GM11168 (cell line): ENCODE data around the gene MEGF8.

Experiments
- in situ Hi-C: fragments of 300-500 bp; cut with MboI; formaldehyde crosslinking; loops from one replicate; pipeline ENCODE4 v1.12.0; 2022; ENCODE audit warnings: low sequenced_read_pairs; ENCODE audit not compliant: unreplicated experiment

MEGF8 gene

DNA sequence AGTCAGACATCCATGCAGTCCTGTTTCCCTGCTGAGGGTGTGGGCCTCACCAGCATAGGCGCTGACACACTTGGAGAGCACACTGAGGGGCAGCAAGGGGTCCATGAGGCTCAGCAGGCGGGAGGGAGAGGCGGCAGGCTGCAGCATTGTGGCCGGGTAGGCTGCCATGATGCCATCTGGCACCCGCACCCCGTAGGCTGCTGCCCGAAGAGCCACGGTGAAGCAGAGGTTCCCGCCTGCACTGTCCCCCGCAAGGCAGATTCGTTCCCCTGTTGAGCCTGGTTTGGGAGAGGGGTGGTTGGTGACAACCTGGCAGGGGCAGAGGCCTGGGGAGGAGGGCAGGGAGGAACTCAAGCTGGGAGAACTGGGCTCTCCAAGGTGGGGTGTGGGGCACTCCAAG is 80.7 kb downstream of the MEGF8 start:
- in situ Hi-C loops: no loop called here

DNA sequence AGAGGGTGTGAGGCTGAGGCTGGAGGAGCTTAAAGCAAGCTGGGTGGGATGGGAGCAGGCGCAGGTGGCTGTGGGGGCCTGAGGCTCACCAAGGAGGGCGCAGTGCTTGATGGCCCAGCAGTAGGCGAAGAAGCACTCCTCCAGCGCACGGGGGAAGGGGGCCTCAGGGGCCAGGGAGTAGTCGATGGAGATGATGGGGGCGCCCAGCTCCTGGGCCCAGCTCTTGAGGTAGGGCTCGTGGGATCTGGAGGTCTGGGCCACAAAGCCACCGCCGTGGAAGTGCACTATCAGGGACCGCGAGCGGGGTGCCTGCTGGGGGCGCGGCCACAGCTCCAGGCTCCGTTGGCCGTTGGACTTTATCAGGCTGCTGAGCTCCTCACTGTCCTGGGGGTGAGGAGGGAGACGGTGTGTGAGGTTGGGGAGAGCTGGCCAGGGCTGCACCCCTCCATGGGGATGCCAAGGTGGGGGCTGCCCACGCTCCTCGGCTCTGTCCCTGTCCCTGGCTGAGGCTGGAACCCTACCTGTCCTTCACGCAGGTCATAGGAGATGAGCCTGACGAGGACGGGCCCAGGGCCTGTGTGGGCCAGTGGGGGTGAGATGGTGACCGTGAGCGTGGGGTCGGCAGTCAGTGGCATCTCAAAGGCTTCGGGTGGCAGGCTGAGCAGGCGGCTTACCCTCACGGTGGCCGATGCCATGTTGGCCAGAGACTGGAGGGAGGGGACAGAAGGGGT is 81.8 kb downstream of the MEGF8 start:
- in situ Hi-C loops: no loop called here

DNA sequence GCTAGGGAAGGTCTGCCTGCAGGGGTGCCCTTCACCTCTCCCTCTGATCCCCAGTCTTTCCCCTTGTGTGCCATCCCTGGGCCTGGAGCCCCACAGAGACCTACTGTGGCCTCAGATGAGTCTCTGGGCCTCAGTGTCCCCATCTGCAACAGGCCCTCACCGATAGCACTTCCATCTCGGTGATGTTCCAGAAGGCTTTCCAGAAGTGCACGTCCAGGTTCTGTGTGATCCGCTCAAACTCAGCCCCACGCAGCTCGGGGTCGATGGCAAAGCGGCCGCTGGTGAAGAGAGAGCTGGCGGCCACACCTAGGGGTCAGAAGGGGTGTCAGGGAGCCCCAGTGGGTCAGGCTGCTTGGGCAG is 82.4 kb downstream of the MEGF8 start:
- in situ Hi-C loops: no loop called here

DNA sequence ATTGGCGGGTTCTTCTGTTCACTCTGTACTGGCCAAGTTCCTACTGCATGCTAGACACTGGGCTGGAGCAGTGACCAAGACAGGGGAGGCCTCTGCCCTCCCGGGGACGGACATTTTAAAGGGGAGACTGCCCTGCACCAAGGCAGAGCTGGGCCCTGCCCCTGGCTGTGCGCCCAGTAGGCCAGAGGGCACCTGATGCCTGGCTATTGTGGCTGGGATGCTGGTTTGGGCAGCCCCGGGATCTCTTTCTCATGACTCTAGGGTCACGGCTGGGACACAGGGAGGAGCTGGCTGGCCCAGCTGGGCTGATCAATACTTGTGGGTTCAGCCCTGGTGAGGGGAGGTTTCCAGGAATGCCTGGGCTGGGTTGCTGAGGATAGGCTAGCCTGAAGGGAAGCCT is 84.0 kb downstream of the MEGF8 start:
- in situ Hi-C loops: no loop called here

DNA sequence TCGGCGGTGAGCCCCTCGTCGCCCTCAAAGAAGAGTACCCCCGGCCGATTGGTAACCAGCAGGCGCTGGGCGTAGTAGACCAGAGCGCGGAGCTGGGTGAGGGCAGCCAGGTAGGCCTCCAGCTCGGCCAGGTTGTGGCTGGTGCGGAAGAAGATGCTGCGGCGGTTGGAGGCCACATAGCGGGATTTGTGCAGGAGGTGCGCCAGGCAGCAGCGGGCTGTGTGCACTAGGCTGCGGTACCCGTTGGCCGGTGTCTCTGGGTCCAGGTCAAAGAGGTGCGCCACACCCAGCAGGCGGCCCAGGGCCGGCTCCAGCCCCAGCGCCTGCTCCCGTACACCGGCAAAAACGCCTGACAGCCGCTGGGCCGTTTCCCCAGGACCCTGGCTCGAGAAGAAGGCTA is 84.9 kb downstream of the MEGF8 start:
- in situ Hi-C loops: no loop called here

DNA sequence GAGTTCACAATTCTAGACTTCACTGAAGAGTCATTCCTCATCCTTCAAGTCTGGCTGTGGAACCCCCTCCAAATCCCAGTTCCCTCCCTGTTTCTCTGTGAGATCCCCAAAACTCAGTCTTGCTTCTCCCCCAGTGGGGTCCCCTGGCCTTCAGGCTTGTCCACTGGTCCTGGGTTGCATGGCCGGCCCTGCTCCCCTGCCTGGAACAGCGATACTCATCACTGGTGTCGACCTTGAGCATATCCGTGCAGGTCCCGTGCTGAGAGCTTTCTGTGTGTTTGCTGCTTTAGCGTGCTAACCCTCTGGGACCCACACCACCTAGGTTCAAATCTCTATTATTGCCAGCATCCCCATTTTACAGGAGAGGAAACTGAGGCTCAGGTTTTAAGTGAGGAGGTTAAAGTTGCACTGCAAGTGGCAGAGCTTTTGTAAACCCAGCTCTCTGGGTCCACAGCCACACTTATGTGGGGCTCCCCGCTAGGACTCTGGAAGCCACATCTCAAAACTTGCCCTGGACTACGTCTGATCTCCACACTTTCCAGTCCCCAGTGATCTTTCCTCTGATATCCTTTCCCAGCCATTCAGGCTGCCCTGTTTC is 86.2 kb downstream of the MEGF8 start:
- in situ Hi-C loops: no loop called here

DNA sequence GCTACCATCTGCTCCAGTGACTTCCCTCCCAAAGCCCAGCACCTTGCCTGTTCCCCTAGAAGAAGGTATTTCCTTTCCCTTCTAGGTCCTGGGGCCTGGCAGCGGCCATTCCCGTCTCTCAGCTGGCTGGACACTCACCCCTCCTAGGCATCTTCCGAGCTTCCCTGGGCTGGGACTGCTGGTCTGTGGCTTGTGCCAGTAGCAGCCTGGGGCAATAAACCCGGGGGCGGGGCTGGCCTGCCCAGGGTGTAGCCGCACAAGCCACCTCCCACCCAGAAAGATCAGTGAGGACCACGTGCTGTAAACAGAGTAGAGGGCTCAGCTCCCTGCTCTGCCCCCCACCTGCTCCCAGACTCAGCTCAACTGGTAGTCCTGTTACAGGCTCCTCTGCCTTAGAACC is 86.8 kb downstream of the MEGF8 start:
- in situ Hi-C loops: no loop called here

DNA sequence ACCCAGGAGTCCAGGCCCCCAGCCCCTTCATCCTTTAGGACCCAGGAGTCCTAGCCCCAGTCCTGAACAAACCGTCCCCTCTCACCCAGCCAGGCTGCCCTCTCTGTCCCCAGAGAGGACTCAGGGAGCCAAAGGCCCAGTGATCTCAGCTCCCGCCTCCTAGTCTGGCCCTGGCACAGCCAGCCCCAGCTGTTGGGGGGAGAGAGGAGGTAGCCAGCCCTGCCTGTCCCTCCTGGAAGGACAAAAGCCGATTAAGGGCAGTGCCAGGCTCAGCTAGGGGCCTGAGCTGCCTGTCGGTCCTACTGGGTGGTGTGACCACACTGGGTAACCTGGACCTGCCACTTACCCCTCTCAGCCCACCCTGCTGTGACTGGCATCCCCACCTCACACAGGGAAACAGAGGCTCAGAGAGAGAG is 87.2 kb downstream of the MEGF8 start:
- in situ Hi-C loops: no loop called here

DNA sequence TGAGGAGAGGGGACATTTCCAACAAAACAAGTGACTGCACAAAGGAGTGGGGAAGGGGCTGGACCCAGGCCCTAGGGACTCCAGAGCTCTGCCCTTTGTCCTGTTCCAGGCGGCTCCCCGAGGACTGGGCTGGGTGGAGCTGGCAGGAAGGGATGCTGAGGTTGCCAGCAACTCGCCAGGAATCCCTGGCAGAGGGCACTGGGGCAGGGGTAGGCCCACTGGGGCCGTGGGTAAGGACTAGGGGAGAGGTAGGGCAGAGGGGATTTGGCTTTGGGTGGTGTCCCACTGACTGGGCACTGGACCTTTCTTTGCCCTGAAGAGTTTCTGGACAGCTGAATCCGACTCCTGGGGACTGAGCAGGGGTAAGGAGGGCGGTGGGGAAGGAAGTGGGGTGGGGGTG is 93.9 kb downstream of the MEGF8 start:
- in situ Hi-C loops: no loop called here

DNA sequence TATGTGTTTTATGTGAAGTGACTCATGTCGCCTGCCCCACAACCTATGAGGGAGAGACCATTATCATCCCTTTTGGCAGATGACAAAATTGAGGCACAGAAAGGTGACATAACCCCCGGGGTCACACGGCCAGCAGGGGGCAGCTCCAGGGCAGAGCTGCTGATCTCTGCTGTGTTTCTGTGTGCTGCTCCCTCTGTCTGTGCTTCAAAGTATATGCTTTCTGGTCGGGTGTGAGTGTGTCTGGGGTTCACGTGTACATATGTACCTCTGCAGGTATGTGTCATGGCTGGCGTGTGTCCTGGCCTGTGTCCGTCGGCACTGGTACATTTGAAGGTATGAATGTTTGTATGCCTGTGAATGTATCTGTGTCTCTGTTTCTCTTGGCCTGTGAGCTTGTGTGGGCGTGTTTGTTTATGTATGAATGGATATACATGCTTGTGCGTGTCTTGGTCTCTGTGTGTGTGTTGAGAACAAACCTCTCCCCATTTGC is 94.7 kb downstream of the MEGF8 start:
- in situ Hi-C loops: no loop called here

DNA sequence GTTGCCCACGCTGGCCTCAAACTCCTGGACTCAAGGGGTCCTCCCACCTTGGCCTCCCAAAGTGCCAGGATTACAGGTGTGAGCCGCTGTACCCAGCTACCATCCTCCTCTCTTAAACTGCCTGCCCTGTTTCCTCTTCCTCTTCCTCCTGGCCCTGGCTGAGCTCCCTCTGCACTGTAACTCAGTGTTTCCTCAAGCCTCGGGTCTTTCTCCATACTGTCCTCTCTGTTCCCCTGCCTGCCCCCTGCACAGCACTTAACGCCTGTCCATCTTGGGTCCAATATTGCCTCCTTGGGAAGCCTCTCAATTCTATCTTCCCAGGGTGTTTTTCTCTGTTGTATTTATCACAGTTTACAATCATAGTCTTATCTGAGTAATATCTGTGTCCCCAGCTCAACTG is 95.7 kb downstream of the MEGF8 start:
- in situ Hi-C loops: no loop called here

DNA sequence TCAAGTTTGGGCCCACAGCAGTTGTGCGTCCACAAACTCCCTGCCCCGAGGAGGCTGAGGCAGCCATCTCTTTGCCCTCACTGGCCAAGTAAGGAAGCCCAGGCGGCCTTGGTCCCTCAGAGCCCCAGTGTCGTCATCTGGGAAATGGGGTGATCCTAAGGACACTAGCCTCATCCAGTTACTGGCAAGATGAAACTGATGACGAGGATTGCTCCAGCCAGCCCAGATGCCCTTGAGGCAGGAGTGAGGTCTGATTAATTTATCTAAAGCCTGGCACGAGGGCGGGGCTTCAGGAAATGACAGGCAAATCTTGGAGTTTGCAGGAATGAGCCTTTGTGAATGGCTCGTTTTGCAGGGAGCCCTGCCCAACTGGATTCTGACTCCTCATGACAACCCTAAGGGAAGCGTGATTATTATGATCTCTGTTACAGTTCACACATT is 96.2 kb downstream of the MEGF8 start:
- in situ Hi-C loops: no loop called here

DNA sequence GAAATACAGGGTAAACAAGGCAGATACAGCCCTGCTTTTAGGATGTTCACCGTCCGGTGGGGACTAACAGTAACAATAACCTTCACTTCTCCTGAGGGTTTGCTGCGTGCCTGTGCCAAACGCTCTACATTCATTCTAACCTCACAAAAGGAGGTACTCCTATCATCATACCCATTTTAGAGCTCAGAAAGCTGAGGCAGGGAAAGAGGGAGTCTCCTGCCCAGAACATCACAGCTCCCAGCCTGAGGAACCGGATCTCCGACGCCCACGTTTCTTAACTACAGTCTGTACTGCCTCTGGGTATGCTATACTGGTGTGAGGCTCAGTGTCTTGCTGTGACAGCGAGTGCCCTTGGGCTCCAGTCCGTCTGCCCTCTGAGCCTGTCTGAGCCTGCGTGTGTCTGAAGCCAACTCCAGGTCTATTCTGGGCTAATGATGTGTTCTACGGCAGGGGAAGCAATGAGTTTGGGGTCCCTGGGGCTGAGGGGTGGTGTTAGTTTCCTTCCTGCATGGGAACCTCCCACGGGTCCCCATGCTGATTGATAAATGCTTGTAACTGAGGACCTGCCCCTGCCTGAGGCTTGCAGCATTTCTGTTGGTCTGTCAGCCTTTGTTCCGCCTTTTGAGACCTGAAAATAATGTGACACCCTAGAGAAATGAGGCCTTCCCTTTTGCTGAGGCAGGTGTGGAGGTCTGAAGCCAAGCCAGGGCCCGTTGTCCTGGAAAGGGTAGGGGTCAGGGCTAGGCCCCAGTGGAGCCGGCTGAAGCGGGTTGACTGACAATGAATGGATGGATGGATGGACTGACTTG is 96.9 kb downstream of the MEGF8 start:
- in situ Hi-C loops: no loop called here

DNA sequence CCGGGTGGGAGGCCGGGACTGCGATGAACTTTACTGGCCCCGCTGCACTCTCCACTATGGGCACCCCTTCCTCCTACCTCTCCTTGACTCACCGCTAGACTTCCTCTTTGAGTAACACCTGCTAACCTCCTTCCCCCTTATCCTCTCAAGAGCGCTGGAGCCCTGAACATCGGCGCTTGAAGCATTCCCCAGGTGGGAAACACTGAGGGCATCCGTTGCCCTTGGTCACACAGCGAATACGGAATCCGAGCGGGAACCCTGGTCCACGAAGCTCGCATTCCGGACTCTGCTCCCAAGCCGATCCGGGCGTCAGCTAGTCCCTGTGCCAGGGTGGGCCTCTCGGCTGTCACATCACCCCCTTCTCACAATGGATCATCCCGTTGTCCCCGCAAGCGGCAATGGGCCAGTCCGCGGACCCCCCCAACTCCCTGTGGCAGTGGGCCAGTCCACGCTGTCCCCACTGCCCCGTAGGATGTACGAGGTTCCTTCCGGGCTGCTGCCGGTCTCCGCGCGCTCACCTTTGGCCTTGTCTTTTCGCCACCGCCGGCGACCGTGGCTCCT is 97.5 kb downstream of the MEGF8 start:
- in situ Hi-C loops: no loop called here

DNA sequence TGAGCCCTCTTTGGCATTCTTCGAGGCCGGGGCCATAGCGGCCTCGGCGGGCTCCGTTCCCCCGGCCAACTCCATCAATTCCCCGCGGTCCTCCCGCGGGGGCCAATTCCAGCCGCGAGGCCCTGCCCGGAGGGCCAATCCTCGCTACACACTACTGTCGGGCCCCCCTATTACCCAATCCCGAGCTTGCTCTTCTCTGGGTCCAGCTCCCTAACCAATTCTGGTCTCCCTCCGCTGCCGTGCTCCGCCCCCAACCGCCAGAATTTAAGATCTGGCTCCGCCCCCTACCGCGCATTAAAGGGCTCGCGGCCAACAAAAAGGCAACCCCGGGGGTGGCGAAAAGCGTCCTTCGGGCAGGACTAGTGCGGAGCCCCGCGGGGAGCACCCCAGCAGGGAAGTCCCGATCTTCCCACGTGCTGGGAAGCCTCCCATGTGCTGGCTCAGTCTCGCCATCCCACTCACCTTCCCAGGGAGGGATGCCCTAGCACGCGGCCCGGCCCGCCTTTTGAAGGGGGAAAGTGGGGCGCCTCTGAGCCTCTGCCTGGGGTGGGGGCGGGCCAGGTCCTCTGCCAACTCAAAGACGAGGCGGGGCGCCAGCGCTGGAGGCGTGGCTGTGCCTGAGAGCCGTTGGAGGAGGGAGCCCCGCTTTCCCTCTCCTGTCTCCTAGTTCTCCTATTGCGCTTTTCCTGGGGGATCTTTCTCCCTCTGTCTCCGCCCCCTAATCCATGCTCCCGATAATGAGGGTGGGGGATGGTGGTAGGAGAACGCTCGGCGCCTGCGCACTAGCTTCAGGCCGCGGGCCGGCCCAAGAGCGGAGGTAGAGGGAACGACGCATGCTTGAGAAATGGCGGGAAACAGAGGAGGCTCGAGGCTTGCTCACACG is 98.3 kb downstream of the MEGF8 start:
- in situ Hi-C loops: no loop called here

DNA sequence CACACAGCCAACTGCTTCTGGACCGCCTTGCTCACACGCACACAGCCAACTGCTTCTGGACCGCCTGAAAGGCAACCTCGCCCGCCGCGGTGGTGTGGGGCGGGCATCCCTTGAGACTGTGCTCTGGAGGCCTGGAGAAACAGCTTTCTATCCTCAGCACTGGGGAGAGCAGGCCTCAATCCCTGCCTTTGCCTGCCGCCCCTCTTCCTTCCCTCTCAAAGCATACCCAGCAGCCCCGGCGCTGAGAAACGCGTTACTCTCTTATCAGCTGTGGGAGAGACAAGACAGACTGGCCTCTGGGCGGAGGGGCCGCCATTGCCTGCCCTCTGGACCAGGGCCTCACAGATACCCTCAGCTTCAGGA is 98.9 kb downstream of the MEGF8 start:
- in situ Hi-C loops: no loop called here

DNA sequence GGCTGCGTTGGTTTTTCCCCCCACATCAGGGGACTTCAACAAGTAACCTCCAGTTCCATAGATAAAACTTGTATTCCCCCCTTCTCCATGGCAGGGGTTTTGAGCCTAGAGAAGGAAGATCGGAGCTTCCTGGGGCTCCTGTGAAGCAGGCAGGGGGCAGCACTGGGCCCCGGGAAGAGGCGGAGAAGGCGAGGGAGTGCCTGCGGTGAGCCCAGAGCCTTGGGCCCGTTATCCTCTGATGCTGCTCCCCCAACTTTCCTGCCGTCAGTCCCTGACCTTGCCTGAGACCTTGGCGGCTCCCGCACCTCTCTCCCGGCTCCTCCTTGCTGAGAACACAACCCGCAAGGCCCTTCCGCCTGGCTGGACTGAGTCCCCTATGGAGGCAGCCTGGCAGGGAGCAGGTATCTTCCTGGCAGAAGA is 99.3 kb downstream of the MEGF8 start:
- in situ Hi-C loops: no loop called here

DNA sequence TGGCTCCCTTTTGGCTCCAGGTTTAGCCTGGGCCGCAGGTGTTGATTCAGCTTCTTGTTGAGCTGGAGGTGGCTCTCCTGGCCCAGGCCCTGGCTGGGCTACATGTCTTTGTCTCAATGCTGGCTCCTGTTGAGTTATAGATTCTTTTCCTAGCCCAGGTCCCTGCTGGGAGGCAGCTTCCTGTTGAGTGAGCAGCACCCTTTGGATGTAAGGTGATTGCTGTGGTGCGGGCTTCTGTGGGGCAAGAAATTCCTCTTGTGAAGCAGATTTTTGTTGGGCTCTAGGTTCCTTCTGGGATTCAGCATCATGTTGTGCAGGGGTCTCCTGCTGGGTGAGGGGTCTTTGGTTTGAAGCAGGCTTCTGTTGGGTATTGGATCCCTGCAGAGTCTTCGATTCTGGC is 101.2 kb downstream of the MEGF8 start:
- in situ Hi-C loops: no loop called here

DNA sequence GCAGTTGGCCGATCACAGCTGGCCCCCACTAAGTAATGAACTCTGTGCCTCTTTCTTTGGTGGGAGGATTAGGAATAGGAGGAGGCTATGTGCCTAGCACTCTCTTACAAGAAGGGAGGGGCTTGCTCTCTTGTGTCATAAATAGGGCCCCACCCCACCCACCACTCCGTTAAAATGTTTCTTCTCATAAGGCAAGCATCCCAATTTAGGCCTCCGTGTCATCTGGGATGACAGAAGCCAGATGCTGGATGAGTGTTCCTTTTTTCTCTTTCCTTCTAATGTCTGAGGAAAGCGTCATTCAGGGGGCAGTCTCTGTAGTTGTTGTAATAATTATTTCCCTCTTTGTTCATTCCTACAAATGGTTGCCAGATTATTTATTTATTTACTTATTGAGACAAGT is 101.9 kb downstream of the MEGF8 start, which contains the start of gene LIPE:
Gene LIPE, minus strand, starts transcription at position 76 of the 400 bp plus-strand sequence. CDS start 239 bp downstream, outside the sequence.
- in situ Hi-C loops: no loop called here
